DND-41 (cell line): ENCODE data around the gene GRM7.

Source experiments
- EZH2 ChIP-seq: IDR thresholded peaks from 3 replicates; pipeline ENCODE4 v1.6.1; 2012; ENCODE audit warnings: borderline replicate concordance, low read depth, mild to moderate bottlenecking, moderate library complexity, low read length, inconsistent platforms; ENCODE audit not compliant: severe bottlenecking
- TF ChIP-seq, protein P1 (sequence below): IDR thresholded peaks from 2 replicates; pipeline ENCODE4 v1.5.1; 2012; ENCODE audit warnings: borderline replicate concordance, low read length, moderate library complexity, mild to moderate bottlenecking; ENCODE audit not compliant: poor library complexity, severe bottlenecking; ENCODE audit errors: extremely low read depth

DNA sequence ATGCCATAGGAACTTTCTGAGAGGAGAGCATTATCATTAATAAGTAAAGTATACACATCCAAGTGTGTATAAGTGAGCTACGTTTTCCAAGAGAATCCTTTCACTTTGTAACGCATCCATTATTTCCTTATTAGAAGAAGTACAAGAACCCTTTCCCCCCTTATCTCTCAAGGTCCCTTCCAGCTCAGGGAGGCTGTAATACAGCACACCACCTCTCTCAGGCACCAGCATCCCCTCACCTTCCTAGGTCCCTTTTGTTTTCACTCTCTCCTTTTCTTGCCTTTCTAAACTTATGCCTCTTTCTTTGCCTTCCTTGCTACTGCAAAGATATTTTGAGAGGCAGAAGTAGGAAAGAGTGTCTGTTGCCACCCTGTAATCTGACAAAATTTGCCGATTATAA is 446.0 kb downstream of the GRM7 start:
- TF ChIP-seq, protein P1, sequence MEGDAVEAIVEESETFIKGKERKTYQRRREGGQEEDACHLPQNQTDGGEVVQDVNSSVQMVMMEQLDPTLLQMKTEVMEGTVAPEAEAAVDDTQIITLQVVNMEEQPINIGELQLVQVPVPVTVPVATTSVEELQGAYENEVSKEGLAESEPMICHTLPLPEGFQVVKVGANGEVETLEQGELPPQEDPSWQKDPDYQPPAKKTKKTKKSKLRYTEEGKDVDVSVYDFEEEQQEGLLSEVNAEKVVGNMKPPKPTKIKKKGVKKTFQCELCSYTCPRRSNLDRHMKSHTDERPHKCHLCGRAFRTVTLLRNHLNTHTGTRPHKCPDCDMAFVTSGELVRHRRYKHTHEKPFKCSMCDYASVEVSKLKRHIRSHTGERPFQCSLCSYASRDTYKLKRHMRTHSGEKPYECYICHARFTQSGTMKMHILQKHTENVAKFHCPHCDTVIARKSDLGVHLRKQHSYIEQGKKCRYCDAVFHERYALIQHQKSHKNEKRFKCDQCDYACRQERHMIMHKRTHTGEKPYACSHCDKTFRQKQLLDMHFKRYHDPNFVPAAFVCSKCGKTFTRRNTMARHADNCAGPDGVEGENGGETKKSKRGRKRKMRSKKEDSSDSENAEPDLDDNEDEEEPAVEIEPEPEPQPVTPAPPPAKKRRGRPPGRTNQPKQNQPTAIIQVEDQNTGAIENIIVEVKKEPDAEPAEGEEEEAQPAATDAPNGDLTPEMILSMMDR: no peak
- no peak for TF ChIP-seq EZH2
